ENCODE measurements around the gene AMPD3.

Gene AMPD3

GRCh38 chr11:10483584-10483983, 28.5 kb downstream of the AMPD3 start:
- no peaks in the 10 kb centered on the region for H3K79me2 ChIP-seq (ENCODE audit: insufficient read depth, low read depth)

GRCh38 chr11:10484461-10485180, 29.6 kb downstream of the AMPD3 start:
- H4K20me1 ChIP-seq (ENCODE audit: insufficient read depth) = no peaks in the 10 kb centered on the region
- no peak overlapping the region for H3K4me3 ChIP-seq (IDR thresholded peaks at IDR 0.05; ENCODE audit: insufficient read depth, low read depth, low read length)
- no peaks in the 10 kb centered on the region for H3K27me3 ChIP-seq (ENCODE audit: insufficient read depth, low read depth)
- H3K4me2 ChIP-seq = no peak overlapping the region
- no peak overlapping the region for H3K27ac ChIP-seq
- TF ChIP-seq, protein P1, sequence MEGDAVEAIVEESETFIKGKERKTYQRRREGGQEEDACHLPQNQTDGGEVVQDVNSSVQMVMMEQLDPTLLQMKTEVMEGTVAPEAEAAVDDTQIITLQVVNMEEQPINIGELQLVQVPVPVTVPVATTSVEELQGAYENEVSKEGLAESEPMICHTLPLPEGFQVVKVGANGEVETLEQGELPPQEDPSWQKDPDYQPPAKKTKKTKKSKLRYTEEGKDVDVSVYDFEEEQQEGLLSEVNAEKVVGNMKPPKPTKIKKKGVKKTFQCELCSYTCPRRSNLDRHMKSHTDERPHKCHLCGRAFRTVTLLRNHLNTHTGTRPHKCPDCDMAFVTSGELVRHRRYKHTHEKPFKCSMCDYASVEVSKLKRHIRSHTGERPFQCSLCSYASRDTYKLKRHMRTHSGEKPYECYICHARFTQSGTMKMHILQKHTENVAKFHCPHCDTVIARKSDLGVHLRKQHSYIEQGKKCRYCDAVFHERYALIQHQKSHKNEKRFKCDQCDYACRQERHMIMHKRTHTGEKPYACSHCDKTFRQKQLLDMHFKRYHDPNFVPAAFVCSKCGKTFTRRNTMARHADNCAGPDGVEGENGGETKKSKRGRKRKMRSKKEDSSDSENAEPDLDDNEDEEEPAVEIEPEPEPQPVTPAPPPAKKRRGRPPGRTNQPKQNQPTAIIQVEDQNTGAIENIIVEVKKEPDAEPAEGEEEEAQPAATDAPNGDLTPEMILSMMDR (conservative IDR thresholded peaks at IDR 0.05; ENCODE audit: low read depth, low read length) = no peak
- H2AFZ ChIP-seq (ENCODE audit: low read depth) = no peak overlapping the region
- no peak overlapping the region for H3K9ac ChIP-seq
- H3K4me1 ChIP-seq (ENCODE audit: low read depth, poor library complexity, severe bottlenecking) = no peaks in the 10 kb centered on the region
- no peaks in the 10 kb centered on the region for H3K36me3 ChIP-seq (ENCODE audit: insufficient read depth)
- H3K79me2 ChIP-seq (ENCODE audit: insufficient read depth, low read depth) = no peaks in the 10 kb centered on the region

More at GRCh38 chr11:10483584-10483983, 28.5 kb downstream of the AMPD3 start:
- TF ChIP-seq, protein P1 (conservative IDR thresholded peaks at IDR 0.05; ENCODE audit: low read depth, low read length) = no peak
- Histone ChIP-seq H3K27me3 (ENCODE audit: insufficient read depth, low read depth) (no peaks in the 10 kb centered on the region), H3K4me2 (no peak overlapping the region), H3K9ac (no peak overlapping the region), H3K36me3 (ENCODE audit: insufficient read depth) (no peaks in the 10 kb centered on the region), H2AFZ (ENCODE audit: low read depth) (no peak overlapping the region), H3K4me1 (ENCODE audit: low read depth, poor library complexity, severe bottlenecking) (no peaks in the 10 kb centered on the region), H3K4me3 (IDR thresholded peaks at IDR 0.05; ENCODE audit: insufficient read depth, low read depth, low read length) (no peak overlapping the region), H3K27ac (no peak overlapping the region), H4K20me1 (ENCODE audit: insufficient read depth) (no peaks in the 10 kb centered on the region)

- no peak overlapping the region for H3K4me2 ChIP-seq
- H4K20me1 ChIP-seq (ENCODE audit: insufficient read depth) = no peaks in the 10 kb centered on the region
- H3K36me3 ChIP-seq (ENCODE audit: insufficient read depth) = no peaks in the 10 kb centered on the region
- no peak overlapping the region for H3K9ac ChIP-seq
- H3K27ac ChIP-seq = no peak overlapping the region
- no peak overlapping the region for H2AFZ ChIP-seq (ENCODE audit: low read depth)
- H3K27me3 ChIP-seq (ENCODE audit: insufficient read depth, low read depth) = no peaks in the 10 kb centered on the region
- H3K4me3 ChIP-seq (IDR thresholded peaks at IDR 0.05; ENCODE audit: insufficient read depth, low read depth, low read length) = no peak overlapping the region
- TF ChIP-seq, protein P1 (conservative IDR thresholded peaks at IDR 0.05; ENCODE audit: low read depth, low read length) = no peak
- no peaks in the 10 kb centered on the region for H3K79me2 ChIP-seq (ENCODE audit: insufficient read depth, low read depth)
- no peaks in the 10 kb centered on the region for H3K4me1 ChIP-seq (ENCODE audit: low read depth, poor library complexity, severe bottlenecking)
Measured at GRCh38 chr11:10485646-10486045, 30.6 kb downstream of the AMPD3 start.

GRCh38 chr11:10486161-10486840, 31.2 kb downstream of the AMPD3 start:
- Histone ChIP-seq H2AFZ (ENCODE audit: low read depth) (no peak overlapping the region), H3K27me3 (ENCODE audit: insufficient read depth, low read depth) (no peaks in the 10 kb centered on the region), H3K4me3 (IDR thresholded peaks at IDR 0.05; ENCODE audit: insufficient read depth, low read depth, low read length) (no peak overlapping the region), H3K4me1 (ENCODE audit: low read depth, poor library complexity, severe bottlenecking) (no peaks in the 10 kb centered on the region), H3K79me2 (ENCODE audit: insufficient read depth, low read depth) (no peaks in the 10 kb centered on the region), H3K27ac (no peak overlapping the region), H4K20me1 (ENCODE audit: insufficient read depth) (no peaks in the 10 kb centered on the region), H3K36me3 (ENCODE audit: insufficient read depth) (no peaks in the 10 kb centered on the region), H3K4me2 (no peak overlapping the region), H3K9ac (no peak overlapping the region)
- TF ChIP-seq, protein P1 (conservative IDR thresholded peaks at IDR 0.05; ENCODE audit: low read depth, low read length) = no peak
